ENCODE data around the gene STRN.
"Not testable (repeated sequence)": the region's sequence is repeated elsewhere in the genome, so short reads cannot be mapped to it uniquely, and the experiment has no call there.

The STRN gene

DNA sequence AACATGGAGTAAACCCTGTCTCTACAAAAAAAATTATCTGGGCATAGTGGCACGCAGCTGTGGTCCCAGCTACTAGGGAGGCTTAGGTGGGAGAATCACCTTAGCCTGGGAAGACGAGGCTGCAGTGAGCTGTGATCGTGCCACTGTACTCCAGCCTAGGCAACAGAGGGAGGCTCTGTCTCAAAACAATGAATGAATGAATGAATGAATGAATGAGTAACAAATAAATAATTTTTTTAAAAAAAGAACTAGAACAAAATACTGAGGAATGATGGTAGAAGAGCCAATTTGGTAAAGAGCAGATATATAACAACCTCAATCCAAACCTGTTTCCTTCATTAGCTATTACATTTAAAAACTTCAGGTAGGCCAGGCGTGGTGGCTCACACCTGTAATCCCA lies 60.1 kb downstream of the STRN start:
- no peak for DNase-seq

DNA sequence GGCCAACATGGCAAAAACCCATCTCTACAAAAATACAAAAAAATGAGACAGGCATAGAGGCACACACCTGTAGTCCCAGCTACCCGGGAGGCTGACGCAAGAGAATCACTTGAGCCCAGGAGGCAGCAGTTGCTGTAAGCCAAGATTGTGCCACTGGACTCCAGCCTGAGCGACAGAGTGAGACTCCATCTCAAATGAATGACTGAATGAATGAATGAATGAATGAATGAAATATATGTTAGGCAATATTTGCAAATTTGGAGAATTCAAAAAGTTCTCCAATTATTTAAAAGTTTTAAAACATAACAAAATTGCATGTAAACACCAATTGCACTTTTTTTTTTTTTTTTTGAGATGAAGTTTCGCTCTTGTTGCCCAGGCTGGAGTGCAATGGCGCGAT lies 61.7 kb downstream of the STRN start:
- DNase-seq, result no peak

DNA sequence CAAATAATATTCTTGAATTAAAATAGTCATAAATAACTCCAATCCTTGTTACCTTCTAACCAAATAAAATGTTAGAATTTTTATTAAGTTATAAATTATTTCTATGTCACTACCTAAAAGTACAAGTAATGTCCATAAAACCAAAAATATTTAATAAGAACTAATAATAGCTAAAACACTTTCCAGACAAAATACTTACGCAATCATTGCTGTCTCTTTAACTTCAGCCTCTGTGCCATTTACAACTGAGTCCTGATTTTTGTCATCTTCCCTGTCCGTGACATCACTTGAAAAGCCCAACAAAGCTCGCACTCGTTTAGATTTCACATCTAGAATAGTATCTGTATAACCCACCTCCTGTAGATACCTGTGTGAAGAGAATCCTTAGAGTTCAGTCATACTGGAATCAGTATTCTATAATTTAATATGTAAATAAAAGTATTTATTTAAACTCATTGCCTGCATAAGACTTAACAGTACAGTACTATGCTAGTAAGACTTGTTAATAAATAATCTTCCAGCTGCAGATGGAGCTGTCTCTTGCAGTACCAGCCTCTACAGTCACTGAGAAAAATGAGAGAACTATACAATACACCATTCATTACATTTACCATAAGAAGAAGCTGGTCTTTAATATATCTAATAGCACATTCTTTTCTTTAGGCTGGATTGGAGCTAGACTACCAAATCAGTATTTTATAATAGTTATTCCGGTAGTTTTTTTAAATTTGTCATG lies 63.8 kb downstream of the STRN start:
- DNase-seq, result no peak

DNA sequence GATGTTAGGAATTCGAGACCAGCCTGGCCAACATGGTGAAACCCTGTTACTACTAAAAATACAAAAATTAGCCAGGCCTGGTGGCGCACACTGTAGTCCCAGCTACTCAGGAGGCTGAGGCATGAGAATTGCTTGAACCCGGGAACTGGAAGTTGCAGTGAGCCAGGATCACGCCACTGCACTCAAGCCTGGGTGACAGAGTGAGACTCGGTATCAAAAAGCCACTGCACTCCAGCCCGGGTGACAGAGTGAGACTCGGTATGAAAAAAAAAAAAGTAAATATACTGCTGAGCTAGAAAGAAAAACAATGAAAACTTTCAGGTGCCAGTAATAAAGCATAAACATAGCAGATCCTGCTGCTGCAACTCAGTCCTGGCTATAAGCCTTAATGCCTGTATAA lies 73.5 kb downstream of the STRN start:
- DNase-seq, result no peak

DNA sequence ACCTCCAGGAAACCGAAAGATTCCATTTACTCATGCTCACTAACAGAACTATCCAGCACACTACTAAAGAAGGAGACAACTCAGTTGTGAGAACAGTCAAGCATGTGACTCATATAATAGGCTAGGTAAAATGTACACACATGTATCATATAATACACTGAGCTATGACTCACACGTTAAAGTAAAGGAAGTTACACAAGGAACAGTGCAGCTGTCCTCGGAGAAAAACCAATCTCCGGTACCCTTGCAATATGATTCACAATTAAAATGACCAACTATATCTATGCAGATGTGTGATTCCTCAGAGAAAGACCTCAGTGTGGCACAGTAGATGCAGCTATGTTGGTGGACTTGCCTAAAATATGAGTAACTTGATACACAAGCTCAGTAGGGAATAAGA lies 76.5 kb downstream of the STRN start:
- no peak for DNase-seq

DNA sequence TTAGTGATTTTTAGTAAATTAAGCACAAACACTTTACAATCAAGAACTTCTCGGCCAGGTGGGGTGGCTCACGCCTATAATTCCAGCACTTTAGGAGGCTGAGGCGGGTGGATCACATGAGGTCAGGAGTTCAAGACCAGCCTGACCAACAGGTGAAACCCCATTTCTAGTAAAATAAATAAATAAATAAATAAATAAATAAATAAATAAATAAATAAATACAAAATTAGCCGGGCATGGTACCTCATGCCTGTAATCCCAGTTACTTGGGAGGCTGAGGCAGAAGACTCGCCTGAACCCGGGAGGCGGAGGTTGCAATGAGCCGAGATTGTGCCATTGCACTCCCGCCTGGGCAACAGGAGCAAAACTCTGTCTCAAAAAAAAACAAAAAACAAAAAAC lies 79.2 kb downstream of the STRN start:
- not testable (repeated sequence) for DNase-seq

DNA sequence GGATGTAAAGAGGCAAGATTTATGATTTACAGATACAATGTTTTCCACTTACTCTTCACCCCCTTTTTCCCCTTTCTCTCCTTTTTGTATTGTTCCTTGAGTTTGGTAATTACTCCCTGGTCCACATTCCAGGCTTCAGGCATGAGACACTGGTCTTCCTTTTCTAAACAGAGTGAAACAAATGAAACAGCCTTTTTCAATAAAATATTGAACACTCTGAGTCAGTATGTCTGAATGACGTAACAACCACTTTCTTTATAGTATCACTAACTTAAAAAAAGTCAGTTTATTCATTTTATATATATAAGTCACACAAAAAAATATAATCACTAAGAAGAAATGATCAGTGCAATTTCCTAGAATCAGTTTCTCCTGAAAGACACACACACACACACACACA lies 79.7 kb downstream of the STRN start:
- no peak for DNase-seq

DNA sequence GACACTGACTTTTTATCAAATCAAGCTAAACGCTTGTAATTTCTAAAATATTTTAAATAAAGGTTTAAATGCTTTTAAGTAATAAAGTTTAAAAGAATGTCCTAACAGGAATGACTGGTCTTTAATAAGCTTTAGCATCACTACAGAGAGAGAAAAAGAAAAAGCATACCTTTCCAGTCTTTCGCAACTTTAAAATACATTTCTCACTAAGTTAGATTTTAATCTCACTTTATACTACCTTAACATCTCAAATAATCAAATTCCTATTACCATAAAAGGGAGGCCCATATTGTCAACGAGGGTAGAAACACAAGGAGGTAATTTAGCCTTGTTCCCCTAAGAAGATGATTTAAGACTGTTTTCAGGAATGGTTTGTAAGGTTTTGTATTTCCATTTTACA lies 80.7 kb downstream of the STRN start:
- DNase-seq, result no peak

DNA sequence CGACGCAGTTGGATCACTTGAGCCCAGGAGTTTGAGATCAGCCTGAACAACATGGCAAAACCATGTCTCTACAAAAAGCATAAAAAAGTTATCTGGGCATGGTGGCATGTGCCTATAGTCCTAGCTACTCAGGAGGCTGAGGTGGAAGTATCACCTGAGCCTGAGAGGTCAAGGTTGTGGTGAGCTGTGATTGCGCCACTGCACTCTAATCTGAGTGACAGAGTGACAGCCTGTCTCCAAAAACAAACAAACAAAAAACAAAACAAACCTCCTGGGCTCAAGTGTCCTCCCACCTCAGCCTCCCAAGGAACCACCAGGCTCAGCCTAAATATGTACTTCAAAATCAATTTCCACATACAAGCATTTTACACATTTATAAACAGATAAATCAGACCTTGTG lies 83.8 kb downstream of the STRN start:
- DNase-seq, result no peak

DNA sequence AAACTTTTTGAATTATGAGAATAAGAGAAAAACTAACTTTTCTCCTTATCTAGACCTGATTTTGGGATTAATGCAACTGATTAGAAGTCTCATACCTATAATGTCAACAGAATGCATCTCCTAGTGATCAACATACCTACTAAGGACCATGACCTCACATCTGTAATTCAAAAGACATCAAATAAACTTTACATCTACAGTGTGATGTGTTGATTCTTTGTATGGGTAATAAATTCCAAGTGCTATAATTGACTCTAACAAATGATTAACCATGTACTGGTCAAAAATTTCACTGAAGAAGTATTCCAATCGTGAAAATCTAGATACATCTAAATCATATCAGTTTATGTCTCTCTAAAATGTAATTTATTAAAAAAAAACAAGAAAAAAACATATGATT lies 84.5 kb downstream of the STRN start:
- DNase-seq, result no peak

DNA sequence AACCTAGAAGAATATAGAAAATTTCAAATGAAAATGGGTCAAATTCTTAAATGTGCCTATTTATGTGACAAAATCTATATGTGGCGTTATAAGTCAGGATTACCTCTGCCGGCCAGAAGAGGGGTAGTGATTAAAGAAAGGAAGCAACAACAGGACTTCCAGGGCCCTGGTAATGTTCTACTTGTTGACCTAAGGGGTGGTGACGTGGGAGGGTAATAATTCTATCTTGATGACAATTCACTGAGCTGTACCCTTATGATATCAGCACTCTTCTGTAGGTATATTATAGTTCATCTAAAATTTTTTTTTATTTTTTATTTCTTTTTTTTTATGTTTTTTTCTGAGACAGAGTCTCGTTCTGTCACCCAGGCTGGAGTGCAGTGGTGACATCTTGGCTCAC lies 87.9 kb downstream of the STRN start:
- no peak for DNase-seq

DNA sequence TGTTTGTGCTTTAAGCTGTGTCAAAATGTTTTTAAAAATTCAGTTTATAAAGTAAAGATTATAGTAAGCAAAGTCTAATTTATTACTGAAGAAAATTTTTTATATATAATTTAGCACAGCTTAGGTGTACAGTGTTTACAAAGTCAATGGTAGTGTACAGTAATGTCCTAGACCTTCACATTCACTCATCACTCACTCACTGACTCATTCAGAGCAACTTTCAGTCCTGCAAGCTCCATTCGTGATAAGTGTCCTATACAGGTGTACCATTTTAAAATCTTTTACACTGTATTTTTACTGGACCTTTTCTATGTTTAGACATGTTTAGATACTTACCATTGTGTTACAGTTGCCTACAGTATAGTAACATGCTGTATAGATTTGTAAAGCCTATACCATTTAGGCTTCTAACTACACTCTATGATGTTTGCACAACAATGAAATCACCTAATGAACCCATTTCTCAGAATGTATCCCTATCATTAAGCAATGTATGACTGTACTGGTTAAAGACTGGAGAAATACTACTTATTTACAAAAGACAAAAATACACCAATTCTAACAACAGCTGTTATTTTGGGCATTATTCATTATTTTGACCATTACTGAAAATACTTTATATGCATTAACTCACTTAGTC lies 95.1 kb downstream of the STRN start:
- no peak for DNase-seq

DNA sequence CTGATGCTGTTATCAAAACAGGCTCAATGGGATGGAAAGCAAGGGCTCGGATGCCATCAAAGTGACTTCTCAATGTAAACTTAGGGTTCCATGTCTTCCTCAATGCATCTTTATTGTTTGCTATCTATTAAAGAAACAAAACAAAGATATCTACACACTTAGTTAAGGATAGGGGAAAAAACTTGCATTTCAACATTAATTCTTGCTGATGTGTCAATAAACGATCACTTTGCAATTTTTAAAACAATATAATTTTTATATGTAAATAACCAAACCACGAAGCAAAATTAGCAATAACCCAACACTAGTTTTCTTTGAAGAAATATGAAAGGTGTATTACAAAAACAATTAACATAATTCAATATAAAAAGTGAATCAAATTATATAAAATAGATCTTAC lies 96.7 kb downstream of the STRN start:
- DNase-seq, result no peak

DNA sequence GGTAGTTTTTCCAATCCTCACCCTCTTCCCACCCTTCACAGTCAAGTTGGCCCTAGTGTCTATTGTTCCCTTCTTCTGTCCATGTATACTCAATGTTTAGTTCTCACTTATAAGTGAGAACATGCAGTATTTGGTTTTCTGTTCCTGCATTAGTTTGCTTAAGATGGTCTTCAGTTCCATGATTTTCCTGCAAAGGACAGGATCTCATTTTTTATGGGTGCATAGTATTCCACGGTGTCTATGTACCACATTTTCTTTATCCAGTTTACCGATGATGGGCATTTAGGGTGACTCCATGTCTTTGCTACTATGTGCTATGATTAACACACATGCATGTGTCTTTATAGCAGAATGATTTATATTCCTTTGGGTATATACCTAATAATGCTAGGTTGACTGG lies 104.4 kb downstream of the STRN start:
- DNase-seq, result no peak

DNA sequence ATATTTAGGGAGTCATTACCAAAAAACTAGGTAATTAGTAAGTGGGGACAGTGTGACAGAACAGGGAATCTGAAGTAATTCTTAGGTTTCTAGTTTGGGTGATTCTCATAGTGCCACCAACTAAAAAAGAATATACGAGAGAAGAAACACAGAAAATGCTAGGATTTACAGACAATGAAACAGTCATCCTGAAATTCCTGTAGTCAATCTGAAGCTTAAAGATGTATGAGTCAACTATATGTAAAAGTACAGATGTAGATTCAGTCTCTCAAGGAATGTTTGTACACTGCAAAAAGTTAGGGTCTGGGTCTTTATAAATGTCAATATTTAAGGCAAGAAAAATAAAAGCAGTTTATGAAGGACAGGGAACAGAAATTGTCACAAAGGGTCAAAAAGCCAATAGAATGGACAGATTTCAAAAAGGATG lies 107.0 kb downstream of the STRN start:
- DNase-seq, result no peak

DNA sequence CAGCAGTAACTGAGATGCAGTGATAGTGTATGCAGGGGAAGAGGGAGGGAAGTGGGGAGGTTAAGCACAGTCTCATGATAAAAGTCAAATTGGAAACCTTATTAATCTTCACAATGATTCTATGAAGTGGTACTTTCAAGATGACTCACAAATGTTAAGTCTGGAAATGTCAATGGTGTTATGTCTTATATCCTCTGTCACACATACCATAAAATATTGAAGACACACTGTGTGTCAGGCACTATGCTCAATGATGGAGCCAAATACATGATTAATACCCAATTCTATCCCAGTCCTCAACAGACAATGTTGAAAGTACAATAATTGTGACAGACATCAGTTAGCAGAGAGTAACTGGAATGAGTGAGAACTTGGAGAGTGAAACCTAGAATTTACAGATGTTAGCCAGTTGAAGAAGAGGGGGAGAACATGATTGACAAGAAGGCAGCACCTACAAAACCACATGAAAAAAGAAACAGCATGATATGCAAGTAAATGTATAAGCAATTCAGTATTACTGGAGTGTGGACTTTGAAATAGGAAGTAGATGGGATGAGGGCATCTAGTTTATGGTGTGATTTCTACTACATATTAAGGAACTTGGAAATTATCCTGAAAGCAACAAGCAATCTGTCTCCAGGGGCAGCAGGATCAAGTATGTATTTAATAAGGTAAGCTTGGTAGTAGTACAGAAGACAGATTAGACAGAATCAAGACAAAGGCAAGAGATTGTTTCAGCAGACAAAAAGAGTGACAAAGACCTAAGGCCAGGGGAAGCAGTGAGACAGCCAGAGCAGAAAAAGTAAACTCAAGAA lies 107.6 kb downstream of the STRN start:
- DNase-seq, result no peak

DNA sequence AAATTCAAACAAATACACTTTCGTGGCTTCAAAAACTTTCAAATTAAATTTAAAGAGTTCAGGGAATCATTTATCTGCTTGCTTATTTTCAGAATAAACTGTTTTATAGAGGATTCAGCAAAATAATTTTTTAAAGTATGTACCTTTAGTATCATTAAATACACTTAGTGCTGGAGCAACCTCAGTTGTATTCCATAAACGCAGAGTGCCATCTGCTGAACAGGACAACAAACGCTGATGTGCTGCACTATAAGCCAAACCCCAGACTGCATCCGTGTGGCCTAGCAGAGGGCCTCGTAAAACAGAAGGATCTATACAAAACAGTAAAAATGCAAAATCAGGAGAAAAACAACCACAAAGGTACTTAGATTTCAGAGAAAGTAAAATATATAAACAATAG lies 108.6 kb downstream of the STRN start:
- no peak for DNase-seq

DNA sequence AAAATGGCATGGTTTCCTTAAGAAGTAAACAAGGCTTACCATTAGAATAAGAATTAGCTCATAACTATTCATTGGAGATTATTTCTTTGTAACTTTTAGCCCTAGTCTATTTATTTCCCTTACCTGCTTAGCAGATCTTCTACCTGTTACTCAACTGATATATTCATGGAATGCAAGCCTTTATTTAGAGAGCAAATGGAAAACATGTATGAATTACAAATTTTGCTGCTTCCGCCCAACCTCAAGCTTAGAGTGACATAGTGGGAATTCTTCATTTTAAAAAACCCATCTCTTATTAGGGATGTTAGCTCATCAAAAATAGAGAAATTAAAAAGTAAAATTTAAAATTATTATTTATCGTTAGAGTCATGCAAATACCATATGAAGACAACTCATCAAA lies 110.9 kb downstream of the STRN start:
- DNase-seq, result no peak

DNA sequence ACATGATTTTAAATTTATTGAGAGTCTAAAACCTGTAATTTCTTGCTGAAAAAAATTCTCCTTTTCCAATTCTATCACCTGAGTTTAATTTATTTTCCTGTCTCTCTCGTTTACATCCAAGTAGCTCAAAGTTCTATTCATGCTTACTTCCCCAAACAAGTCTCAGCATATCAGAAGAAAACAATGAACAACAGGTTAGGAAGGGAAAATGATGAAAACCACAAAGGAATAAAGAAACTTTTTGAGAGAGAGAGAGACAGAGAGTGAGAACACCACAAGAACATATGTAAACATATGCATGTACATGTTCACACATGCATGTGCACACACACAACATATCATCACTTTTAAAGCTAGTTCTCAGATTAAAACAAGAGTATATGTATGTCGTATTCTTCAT lies 112.1 kb downstream of the STRN start:
- no peak for DNase-seq

DNA sequence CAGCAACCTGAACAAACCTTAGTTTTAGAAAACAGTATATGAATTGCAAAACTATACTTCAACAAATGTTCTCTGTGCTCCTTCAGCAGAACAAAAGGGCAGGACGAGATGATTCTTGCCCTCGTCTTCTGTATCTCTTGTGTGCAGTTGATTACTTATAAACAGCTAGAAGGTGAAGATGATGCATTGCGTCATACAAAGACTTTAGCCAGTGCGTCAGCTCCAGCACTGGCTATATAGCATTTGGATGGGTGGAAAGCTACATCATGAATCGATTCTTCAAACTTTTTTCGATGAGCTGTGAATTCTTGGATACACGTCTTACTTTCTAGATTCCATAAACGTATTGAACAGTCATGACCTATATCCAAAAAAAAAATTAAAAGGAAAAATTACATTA lies 117.1 kb downstream of the STRN start:
- no peak for DNase-seq

DNA sequence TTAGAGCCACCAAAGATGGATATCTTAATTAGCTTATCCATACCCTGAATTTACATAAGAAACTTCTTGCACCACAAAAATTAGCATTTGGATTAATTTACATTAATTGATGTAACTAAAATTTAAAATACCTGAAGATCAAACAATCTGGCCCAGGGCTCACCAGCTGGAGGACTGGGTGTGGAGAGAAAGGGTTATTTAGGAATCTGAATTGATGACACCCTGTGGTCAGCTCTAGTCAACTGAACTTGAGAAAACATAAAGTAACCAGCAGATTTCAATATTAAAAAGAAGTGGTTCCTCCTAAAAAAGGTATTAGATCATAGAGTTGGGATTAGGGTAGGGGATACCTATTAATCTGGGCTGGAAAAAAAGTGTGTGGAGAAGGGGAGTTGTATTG lies 122.5 kb downstream of the STRN start:
- DNase-seq, result no peak

DNA sequence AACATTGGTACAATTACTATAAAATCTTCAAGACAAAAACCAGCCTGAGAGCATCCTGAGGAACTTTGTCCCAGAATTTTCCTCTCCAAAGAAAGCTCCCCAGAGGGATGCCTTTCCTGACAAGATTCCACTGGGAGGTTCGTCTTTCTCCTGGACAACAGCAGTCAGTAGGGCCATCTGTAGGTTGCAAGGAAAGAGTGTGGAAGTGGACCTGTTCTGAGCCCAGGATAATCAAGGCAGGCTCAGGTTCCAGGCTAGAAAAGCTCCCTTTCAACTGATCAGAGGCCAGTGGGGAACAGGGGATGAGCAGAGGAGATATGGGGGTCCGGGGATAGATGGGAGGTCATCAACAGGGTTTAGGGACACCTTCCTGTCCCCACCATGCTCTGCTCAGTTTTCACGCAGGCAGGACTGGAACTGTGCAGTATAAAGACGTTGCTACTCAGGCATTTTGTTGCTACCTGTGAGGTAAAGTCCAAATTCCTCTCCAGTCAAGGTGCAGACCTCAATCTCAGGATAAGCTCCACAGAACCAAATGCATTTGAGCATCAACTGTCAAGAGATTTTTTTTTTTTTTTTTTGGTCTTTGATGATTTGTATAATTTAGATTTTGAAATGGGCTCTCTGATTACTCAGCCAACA lies 126.2 kb downstream of the STRN start:
- DNase-seq, result no peak

DNA sequence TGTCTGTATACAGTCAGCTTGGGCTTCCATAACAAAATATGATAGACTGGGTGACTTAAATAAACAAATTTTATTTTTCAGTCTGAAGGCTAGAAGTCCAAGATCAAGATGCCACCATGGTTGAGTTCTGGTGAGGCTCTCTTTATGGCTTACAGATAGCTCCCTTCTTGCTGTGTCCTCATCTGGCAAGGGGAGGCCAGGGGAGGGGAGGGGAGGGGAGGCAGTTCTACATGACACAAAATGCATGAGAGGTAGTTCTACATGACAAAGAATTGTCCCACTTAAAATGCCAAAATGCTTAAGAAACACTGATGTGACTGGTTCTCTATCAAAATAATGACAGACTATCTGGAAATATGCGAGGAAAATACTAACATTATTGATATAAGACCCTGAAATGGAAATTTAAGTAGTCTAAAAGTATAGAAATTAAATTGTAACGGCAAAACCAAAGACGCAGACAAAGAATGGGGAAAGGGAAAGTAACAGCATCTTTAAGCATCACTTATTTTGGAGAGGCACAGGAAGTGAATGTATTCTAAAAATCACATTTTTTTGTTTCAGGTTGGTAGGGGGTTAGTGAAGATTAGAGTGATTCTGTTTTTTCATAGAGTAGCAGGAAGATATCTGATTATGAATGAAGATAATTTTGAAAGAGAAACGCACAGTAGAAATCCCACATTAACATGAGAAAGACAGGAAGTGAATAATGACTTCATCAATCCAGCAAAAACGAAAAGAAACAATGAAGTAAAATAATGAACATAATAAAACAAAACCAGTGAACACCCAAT lies 131.4 kb downstream of the STRN start:
- no peak for DNase-seq

Measured in central memory CD4-positive, alpha-beta T cell (primary cell).